OCI-M2 (cell line): ENCODE results near the gene DPEP3.
"Not testable (repeated sequence)": the region's sequence is repeated elsewhere in the genome, so short reads cannot be mapped to it uniquely, and the experiment has no call there.

Source experiments
- DNase-seq: peaks from one replicate; lab custom pipeline; 2025; ENCODE audit not compliant: unreplicated experiment; lab: John Stamatoyannopoulos, UW

DPEP3 gene

GRCh38 chr16:67945392-67945933, 34.8 kb downstream of the DPEP3 start:
- DNase-seq, result no peak

DNA sequence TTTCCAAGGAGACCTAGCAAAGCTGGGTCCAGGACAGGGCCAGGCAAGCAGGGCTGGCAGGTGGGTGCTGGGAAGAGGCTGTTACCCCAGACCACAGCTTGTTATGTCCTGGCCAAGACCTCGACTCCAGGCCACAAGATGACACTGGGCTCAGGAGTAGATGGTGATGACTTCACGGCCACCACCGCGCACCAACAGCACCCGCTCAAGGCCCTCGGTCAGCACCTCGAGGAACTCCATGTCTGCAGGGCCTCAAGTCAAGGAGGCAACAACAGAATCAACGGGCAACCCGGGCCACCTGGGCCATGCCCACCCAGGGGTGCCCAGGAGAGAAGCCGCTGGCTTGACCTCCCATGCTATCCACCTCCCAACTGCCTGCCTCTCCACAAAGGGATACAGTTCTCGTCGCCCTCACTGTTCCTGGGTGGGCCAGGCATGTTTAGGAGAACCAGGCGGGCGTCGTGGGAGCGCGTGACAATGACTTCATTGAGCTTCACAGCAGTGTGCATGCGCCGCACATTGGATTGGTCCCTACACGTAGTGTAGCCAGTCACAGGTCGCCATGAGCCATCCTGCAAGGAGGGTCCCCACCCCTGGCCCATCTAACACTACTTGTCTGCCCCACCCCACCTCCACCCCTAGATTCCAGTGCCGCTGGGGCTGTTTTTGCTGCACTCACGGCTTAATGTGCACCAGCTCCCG, 35.5 kb downstream of the DPEP3 start:
- no peak for DNase-seq

GRCh38 chr16:67943619-67944504, 36.4 kb downstream of the DPEP3 start, which contains the start of gene LCAT:
Gene LCAT, minus strand, starts transcription at chr16:67944120. Its CDS starts 19 bp downstream, at chr16:67944101.
- no peak for DNase-seq

DNA sequence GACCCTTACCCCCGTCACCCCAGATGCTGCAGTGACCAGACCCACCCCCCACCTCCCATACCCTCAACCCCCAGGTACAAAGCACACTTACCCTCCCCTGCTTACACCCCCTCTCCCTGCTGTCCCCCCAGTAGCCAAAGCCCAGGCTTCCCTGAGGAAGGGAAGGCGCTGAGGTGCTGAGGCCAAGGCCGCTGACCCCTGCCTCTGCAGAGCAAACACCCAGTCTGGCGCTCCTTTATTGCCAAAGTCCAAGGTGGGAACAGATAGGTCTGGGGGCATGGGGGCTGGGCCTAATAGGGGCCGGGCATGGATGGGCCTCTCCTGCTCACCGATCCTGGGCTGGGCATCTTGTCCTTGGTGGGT, 37.1 kb downstream of the DPEP3 start:
- no peak for DNase-seq

DNA sequence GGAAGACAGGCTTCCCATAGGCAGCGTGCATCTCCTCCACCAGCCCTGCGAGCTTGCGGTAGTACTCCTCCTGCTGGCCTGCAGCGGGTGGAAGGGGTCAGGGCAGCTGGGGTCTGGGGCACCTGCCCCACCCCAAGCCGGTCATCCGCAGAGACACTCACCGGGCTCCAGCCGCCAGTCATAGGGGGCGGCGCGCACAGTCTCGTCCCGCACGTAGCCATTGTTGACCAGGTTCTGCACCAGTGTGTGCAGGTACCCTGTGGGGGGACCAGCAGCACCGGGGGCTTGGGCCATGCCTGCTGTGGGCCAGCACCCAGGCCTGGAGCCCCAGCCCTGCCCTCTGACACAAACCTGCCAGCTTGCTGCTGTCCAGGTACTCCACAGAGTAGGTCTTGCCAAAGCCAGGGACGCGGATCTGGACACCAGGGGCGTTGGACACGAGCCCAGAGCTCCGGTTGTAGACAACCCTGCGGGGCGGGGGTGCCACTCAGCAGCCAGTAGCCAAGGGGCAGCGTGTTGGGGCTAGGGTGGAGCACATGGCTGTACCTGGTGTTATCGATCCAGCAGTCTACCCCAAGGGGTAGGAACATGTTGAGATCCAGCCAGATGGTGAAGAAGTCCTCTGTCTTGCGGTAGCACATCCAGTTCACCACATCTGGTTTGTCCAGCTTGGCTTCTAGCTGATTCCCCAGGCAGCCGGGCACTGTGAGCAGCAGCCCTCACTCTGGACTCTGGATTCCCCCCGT, 37.6 kb downstream of the DPEP3 start:
- DNase-seq, result no peak

DNA sequence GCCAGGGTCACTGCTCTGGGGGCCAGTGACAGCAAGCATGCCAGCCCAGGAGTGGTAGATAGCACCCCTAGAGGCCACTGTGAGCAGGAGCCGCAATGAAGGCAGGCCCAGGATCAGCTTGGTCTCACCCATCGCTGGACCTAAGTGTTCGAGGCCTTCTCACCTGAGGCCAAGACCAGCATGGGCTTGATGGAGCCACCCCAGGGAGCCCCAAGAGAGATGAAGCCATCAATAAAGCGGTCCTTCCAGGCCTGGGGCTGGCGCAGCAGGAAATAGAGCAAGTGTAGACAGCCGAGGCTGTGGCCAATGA, 38.1 kb downstream of the DPEP3 start:
- DNase-seq, result no peak

DNA sequence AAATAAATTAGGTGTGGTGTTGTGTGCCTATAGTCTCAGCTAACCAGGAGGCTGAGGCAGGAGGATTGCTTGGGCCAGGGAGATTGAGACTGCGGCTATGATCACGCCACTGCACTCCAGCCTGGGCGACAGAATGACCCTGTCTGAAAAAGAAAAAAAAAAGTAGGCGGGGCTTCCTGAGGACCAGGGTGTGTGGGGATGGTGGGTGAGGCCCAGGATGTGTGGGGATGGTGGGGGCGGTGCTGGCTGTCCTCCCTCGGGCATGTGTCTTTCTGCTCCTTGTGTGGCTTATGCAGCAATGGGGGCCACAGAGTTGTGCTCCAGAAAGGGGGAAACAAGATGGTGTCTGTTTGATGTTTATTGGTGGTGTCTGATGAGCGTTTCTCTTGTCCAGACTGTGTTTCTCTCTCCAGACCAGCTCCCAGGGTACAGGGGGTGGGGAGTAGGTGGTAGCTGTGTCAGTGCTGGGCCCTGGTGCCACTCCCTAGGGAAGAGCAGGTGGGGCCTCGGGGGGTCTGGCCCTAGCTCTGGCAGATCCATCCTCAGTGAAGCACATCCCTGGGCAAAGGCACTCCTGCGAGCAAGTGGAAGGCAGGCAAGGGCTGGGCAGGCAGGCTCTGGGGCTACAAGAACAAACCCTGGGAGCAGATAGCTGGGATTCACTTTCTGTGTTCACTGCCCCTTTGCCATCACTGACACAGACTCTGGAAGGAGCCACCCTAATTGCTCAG, 38.7 kb downstream of the DPEP3 start:
- no peak for DNase-seq

DNA sequence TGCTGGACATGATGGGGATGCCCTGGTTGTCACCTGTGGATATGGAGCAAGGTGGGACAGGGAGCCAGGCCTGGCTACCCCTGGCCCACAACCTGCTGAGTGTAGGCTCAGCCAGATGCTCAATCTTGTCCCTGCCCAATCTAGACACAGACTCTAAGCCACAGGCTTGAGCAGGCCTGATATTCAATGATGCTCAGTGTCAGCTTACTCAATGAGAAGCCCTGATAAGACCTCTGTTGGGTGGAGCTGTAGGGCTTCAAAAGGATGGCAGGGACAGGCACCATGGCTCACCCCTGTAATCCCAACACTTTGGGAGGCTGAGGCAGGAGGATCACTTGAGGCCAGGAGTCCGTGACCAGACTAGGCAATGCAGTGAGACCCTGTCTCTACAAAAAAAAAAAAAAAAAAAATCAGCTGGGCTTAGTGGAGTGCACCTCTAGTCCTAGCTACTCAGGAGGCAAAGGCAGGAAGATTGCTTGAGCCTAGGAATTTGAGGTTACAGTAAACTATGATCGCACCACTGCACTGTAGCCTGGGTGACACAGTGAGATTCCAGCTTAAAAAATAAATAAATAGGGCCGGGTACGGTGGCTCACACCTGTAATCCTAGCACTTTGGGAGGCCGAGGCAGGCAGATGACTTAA, 39.7 kb downstream of the DPEP3 start:
- no peak for DNase-seq

GRCh38 chr16:67939507-67940445, 40.5 kb downstream of the DPEP3 start:
- DNase-seq, result no peak

DNA sequence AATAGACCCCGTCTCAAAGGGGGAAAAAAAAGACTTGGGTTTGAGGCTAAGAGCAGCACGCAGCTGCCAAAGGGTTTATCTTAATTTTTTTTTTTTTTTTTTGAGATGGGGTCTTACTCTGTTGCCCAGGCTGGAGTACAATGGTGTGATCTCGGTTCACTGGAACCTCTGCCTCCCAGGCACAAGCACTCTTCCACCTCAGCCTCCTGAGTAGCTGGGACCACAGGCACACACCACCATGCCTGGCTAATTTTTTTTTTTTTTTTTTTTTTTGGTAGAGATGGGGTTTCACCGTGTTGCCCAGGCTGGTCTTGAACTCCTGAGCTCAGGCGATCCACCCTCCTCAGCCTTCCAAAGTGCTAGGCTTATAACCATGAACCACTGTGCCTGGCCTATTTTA, 42.6 kb downstream of the DPEP3 start:
- not testable (repeated sequence) for DNase-seq

- no peak for DNase-seq
These were observed 43.3 kb downstream of the DPEP3 start for GRCh38 chr16:67936880-67937605.

GRCh38 chr16:67936124-67936879, 44.0 kb downstream of the DPEP3 start, which contains the start of gene PSMB10:
Gene PSMB10, minus strand, starts transcription at chr16:67936850. Its CDS starts 101 bp downstream, at chr16:67936749.
- no peak for DNase-seq

DNA sequence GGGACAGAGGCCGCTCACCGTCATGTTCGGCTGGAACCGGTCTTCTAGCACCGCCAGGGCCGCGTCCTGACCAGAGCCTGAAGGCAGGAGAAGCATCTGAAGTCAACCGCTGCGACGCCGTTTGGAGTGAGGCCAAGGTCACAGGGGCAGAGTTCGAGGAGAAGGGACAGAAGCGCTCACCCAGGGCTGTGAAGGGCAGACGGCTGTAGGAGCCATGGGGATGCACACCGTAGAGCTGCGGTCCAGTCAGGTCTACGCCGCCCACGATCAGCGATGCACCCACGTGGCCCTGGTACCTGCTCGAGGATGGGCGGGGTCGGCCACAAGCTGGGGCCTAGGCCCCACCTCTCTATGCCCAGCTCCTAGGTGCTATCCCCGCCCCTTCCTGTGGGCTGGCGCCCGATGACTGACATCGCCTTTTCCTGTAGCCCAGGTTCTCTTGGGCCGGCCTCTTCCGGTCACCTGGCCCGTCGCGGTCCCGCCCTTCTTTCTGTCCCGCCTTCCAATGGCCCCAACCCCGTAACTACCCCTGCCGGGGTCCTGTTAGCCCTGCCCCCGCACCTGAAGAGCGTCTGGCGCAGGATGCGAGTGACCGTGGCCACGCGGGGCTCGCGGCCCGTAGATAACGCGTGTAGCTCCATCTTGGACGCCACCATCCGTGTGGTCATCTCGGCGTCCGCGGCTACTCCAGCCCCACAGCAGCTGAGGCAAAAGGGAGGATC, 44.7 kb downstream of the DPEP3 start:
- peak; percentile 83 for DNase-seq

- no peak for DNase-seq
These were observed 45.2 kb downstream of the DPEP3 start for GRCh38 chr16:67935101-67935401.

GRCh38 chr16:67934306-67935100, 45.8 kb downstream of the DPEP3 start:
- no peak for DNase-seq

GRCh38 chr16:67933805-67934204, 46.5 kb downstream of the DPEP3 start:
- no peak for DNase-seq

DNA sequence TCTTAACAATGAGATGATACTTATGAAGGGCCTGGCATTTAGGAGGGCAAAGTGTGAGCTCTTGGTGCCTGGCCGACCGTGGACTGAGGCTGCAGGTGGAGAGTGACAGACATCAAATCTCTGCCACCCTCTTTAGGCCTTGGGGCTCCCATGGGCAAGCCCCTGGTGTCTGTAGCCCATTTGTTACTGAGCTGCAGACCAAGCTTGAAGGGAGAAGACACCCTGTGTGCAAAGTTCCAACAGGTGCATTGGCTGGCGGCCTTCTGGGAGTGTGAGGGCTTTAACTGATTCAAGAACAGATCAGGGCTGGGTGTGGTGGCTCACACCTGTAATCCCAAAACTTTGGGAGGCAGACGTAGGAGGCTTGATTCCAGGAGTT, 47.8 kb downstream of the DPEP3 start:
- no peak for DNase-seq
